Eye (tissue), 1 donor: ENCODE data around the gene EPHB2.

Experiments
- DNase-seq: peaks from one replicate; pipeline ENCODE4 v3.0.0-alpha.2; 2015

EPHB2 gene

GRCh38 chr1:22892789-22893188 lies 182.2 kb downstream of the EPHB2 start:
- no peak for DNase-seq

- DNase-seq, result no peak
These were observed 182.7 kb downstream of the EPHB2 start for GRCh38 chr1:22893292-22893691.

GRCh38 chr1:22895357-22895756 lies 184.7 kb downstream of the EPHB2 start:
- DNase-seq, result no peak

DNA sequence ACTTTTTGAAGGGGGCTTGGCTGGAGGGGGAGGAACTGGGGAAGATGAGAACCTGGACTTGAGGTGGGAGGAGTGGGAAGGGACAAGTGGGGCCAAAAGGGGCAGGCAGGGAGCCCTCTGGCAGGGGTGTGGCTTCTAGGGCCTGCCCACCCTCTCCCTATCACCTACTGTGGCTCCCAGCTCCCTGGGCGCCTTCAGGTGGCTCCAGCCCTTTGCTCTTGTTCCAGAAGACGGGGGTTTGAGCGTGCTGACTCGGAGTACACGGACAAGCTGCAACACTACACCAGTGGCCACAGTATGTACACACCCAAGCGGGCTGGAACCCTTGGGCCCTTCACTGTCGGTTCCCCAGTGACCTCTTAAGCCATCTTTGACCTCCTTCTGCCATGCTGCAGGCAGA lies 185.5 kb downstream of the EPHB2 start:
- DNase-seq, result no peak

DNA sequence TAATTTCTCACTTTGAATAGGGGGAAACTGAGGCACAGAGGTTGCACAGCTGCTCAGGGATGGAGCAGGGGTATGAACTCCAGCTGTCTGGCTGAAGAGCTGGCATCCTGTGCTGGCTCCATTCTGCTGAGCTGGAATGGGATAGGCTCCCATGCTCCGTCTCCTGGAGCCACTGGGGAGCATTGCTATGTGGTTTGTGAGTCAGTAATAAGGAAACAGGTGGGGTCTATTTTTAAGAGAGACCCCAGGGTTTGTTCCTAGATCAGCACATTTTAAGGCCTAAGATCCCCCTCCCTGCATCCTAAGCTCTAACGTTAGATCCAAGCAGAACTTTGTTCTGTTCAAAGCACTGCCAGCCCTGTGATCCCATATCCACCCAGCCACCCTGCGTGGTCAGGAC lies 189.8 kb downstream of the EPHB2 start:
- DNase-seq, result no peak

DNA sequence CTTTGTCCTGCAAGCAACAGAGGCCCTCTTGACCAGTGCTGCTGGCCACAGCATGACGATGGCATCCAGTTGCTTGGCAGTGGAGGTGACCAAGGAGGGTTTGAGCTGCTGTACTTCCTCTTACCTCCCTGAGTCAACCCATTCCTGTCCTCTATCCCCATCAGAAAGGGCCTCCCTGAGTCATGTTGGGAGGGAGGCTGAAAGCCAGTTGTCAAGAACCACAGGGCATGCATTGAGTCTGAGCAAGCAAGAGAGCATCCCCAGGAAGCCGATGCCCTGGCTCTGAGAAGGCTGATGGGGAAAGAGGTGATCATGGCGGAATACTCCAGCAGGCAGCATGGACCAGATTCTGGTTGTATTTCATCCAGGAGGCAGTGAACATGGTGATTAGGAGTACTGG lies 192.5 kb downstream of the EPHB2 start:
- no peak for DNase-seq

DNA sequence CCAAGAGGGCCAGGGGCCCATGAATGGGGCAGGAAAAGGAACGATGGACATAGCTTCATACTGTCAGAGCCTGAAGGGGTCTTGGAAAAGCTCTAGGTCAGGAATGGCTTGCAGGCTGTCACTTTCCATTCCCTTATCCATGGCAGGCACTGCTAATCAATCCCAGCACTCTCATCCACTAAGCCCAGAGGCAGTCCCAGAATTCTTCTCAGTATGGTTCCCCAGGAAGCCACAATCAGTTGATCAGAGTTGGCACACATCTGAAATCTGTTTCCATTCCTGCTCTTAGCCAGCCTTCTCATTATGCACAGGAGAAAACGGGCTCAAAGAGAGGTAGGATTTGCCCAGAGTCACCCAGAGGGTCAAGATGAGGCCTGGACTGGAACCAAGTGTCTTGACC lies 196.3 kb downstream of the EPHB2 start:
- DNase-seq, result no peak

- no peak for DNase-seq
These were observed 196.9 kb downstream of the EPHB2 start for GRCh38 chr1:22907528-22907927.

DNA sequence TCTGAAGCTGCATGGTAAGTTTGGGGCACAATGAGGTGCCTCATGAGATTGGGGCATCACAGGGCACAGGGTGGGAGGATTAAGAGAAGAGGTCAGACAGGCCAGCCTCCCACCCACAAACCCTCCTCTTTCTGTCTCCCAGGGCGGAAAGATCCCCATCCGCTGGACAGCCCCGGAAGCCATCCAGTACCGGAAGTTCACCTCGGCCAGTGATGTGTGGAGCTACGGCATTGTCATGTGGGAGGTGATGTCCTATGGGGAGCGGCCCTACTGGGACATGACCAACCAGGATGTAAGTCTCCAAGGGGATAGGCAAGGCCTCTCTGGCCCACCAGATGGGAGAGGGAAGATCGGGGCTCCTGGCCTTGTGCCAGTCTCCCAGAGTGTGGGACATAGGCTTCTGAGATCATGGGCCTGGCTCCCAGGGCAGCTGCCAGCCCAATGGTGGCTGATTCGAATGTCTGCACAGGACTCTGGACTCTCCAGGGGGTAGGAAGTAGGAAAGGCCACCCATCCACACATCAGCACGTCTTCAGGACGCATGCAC lies 198.3 kb downstream of the EPHB2 start:
- DNase-seq, result no peak

DNA sequence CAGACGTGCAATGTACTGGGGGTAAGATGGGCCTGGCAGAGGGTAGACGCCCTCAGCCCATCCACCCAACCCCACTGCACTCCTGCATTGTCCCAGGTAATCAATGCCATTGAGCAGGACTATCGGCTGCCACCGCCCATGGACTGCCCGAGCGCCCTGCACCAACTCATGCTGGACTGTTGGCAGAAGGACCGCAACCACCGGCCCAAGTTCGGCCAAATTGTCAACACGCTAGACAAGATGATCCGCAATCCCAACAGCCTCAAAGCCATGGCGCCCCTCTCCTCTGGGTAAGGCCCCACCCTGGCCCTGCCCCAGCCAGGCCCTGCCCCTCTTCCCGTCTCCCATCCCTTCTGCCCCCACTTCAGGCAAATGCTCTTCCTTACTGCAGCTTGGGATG lies 199.6 kb downstream of the EPHB2 start:
- no peak for DNase-seq

- DNase-seq, result no peak
These were observed 200.5 kb downstream of the EPHB2 start for GRCh38 chr1:22910986-22911651.

DNA sequence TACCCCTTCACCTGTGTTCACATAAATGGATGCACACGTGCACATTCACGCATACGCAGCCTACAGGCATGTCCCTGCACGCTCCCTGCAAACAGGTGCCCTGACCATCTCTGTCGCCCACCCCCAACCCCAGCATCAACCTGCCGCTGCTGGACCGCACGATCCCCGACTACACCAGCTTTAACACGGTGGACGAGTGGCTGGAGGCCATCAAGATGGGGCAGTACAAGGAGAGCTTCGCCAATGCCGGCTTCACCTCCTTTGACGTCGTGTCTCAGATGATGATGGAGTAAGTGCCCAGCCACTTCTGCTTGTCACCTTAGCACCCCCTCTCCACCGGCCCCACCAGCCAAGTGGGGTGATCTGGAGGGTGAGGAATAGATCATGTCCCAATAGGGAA lies 201.7 kb downstream of the EPHB2 start:
- no peak for DNase-seq

DNA sequence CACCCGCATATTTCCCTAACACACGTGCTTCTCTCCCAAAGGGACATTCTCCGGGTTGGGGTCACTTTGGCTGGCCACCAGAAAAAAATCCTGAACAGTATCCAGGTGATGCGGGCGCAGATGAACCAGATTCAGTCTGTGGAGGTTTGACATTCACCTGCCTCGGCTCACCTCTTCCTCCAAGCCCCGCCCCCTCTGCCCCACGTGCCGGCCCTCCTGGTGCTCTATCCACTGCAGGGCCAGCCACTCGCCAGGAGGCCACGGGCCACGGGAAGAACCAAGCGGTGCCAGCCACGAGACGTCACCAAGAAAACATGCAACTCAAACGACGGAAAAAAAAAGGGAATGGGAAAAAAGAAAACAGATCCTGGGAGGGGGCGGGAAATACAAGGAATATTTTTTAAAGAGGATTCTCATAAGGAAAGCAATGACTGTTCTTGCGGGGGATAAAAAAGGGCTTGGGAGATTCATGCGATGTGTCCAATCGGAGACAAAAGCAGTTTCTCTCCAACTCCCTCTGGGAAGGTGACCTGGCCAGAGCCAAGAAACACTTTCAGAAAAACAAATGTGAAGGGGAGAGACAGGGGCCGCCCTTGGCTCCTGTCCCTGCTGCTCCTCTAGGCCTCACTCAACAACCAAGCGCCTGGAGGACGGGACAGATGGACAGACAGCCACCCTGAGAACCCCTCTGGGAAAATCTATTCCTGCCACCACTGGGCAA lies 202.9 kb downstream of the EPHB2 start:
- DNase-seq, result no peak

DNA sequence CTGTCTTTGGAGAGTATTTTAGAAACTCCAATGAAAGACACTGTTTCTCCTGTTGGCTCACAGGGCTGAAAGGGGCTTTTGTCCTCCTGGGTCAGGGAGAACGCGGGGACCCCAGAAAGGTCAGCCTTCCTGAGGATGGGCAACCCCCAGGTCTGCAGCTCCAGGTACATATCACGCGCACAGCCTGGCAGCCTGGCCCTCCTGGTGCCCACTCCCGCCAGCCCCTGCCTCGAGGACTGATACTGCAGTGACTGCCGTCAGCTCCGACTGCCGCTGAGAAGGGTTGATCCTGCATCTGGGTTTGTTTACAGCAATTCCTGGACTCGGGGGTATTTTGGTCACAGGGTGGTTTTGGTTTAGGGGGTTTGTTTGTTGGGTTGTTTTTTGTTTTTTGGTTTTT lies 203.5 kb downstream of the EPHB2 start:
- no peak for DNase-seq

DNA sequence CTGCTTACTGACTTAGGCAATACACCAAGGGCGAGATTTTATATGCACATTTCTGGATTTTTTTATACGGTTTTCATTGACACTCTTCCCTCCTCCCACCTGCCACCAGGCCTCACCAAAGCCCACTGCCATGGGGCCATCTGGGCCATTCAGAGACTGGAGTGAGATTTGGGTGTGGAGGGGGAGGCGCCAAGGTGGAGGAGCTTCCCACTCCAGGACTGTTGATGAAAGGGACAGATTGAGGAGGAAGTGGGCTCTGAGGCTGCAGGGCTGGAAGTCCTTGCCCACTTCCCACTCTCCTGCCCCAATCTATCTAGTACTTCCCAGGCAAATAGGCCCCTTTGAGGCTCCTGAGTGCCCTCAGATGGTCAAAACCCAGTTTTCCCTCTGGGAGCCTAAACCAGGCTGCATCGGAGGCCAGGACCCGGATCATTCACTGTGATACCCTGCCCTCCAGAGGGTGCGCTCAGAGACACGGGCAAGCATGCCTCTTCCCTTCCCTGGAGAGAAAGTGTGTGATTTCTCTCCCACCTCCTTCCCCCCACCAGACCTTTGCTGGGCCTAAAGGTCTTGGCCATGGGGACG lies 204.1 kb downstream of the EPHB2 start:
- no peak for DNase-seq

DNA sequence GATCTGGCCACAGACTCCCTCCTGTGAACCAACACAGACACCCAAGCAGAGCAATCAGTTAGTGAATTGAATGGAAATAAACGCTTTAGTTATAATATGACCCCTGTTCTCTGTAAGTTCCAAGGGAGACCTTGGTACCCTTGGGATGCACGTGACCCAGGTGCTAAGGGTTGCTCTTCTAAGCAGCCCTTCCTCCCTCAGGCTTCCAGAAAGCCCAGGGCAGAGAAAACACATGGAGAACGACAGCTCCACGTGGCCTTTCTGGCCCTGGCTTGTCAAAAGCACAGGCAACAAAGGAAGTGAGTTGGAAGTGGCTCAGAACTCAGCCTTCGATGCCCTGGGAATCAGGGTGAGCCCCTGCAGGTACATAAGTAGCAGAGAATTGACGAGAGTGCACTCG lies 204.6 kb downstream of the EPHB2 start:
- DNase-seq, result no peak

DNA sequence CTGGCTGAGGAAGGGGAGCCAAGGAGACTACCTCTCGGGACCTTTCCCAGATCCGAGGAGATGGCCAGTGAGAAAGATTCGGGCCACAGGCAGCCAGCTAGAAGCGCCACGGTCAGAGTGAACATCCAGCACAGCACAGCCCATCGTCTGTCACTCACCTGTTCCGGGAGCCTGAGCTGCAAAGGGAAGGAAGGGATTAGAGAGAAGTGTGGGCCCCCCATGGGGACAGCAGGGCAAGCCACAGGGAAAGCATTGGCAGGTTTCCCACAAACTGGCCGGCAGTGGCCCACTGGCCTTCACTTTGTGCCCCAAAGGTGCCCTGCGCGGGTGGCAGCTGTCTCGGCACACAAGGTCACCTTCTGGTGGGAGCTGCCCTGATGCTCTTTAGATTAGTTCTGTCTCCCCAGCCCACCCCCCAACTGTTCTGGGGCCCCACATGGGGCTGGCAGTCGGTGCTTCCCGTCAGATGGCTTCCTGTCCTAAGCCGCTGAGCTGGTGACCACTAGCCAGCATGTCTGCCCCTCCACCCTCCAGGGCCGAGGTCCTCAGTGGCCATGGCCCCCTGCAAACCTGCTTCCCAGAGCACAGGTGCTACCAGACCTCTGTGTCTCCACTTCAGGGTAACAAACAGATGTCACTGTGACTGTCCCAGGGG lies 205.3 kb downstream of the EPHB2 start:
- no peak for DNase-seq

DNA sequence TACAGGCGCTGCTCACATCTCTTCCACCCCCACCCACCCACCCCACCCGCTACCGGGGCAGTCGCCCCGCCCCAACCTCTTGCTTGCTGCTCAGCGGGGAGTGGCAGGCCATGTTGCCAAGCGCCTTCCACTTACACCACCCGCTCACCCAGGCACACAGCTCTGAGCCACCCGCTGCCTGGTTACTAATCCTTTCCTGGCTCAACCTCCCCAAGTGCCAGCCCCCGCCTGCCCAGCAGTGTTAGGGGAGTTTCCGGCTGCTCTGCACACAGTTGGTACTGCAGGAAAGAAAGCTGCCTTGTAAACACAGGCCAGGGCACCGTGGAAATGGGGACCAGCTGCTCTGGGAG lies 205.8 kb downstream of the EPHB2 start:
- DNase-seq, result no peak

DNA sequence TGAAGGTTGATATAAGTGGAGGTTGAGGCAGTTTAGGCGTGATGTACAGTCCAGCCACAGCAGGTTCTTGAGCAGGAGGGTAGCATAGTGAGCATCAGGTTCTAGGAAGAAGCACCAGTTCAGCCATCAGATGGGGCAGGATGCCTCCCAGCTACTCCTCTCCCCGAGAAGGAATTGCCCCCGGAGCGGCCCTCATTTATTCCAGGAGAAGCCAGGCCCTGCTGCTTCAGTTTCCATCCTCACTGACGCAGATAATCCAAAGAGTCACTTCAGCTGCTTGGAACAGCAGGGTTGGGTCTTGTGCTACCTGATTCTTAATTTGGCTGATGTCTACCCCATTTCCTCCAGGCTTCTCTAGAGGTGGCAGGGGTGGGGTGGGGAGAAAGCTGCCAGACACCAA lies 207.3 kb downstream of the EPHB2 start:
- peak; percentile 69 for DNase-seq

DNA sequence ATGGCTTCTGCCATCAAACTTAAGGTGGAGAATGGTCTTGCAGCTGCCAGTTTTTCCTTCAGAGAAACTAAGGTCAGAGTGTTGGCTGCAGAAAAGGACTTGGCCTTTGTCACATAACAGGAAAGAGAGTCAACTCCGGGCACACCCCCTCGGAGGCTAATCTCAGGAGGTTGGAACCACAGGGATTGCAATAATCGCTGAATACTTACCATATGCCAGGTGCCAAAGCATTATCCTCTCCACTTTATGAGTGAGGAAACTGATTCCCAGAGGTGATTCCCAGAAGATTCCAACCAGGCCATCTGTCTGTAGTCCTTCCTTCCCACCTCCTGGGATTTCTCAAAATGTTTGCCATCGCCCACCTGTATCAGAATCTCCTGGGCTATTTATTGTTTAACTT lies 208.0 kb downstream of the EPHB2 start:
- DNase-seq, result no peak

DNA sequence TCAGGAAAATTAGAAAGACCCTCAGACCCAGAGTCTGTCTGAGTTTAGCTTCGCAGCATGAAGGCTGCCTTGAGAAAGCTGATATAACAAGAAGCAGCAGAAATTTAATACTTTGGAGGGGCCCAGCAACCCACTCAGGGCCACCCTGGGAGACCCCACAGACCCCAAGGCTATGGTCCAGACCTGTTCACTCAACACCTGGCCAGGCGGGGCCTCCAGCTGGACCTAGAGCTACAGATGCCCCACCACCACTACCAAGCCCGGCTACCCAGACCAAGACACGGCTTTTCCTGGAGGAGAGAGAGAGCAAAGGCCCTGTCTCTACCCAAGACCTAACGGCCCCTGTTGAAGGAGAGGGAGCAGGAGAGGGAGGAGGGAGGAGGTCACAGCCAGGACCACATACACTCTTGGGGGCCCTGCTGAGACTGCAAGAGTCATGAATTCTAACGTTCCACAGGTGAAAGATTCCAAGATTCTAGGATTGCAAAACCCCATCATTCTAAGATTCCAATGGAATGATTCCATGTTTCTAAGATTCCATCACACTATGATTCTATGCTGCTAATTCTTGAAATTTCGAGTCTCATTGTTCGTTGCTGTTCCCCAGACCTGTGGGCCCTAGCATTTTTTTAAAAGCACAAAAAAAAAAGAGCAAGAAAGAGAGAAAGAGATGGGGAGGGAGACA lies 208.8 kb downstream of the EPHB2 start:
- no peak for DNase-seq

GRCh38 chr1:22920026-22920733 lies 209.5 kb downstream of the EPHB2 start:
- DNase-seq, result no peak
